ENCODE measurements around the gene MTNR1A.

The MTNR1A gene

DNA sequence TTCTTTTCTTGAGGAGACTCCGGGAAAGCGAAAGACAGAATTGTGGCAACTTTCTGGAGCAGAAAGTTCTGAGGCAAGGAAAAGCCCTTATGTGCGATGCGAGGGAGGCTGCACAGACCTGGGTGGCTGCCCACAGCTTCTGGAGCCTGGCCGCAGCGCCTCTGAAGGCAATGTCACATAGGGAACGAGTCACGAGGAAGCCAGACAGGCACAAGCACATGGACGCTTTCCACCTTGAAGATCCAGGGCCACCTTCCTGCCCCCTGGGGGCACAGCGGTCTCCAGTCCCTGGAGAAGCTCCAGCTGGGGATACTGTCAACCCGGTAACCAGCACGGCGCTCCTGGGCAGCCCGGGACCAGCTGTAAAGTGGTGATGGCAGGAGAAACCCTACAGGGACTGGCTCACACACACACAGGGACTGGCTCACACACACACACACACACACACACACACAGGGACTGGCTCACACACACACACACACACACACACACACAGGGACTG, 69.8 kb downstream of the MTNR1A start:
- no peak for DNase-seq

DNA sequence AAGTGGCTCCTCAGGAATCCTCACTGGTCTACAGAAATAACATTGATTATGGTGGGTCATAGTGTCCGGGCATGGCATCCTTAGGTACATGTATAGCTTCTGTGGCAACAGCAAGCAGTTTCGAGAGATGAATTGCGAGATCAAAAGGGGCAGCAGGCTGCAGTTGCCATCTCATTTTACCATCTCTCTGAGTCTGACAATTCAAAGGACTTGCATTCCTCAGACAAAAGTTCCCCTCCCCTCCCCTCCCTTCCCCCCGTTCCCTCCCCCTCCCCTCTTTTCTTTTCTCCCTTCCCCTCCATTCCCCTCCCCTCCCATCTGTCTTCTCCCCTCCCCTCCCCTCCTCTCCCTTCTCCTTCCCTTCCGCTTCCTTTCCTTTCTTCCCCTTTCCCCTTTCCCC, 70.2 kb downstream of the MTNR1A start:
- DNase-seq: no peak

DNA sequence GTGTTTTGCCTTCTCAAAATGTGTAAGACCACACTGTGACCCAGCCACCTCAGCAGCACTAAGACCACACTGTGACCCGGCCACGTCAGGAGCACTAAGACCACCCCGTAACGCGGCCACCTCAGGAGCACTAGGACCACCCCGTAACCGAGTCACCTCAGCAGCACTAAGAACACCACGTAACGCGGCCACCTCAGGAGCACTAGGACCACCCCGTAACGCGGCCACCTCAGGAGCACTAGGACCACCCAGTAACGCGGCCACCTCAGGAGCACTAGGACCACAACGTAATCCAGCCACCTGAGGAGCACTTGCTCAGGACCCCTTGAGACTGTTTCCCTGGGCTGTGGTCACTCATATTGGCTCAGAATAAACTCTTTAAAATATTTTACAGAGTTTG, 71.7 kb downstream of the MTNR1A start:
- no peak for DNase-seq
